NCI-H2081 treated with DMSO at 0.1 percent for 48 hours (cell line): ENCODE data around the gene HSD3B2.

ENCODE experiments used
- DNase-seq: peaks from one replicate; lab custom pipeline; 2025; lab: John Stamatoyannopoulos, UW

Gene HSD3B2

DNA sequence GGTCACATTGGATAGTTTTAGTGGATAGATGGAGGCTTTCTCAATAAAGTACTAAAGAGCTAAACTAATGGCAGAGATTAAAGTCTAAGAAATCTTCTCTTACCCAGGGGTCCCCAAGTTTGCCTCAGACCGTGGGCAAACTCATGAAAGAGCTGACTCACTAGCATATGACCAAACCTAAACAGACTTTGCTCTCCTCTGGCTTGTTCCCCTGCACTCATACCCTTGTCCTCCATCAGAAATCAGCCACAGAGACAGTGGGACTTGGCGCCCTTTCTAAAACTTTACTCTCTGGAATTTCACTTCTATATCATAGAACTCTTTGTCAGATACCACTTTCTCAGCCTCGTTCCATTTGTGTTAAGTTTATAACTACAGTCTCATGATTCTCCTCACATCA is 17.0 kb upstream of the HSD3B2 start:
- DNase-seq, result no peak

DNA sequence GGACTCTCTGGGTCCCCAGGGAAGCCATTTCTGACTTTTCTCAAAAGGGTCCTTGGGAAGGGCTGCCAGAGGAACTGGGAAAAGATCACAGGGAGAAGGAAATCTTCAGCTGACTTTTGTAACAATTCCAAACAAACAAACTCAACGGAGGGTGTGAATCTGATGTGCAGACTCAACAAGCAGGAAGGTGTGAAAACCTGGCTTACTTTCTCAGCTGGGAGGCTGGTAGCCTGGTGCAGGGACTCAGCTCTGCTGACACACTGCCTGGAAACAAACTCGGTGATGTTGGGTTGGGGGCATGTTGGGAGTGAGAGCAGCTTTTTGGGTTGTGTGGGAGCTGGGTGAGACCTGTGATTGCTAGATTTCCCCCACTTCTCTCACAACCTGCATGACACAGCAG is 10.2 kb upstream of the HSD3B2 start:
- no peak for DNase-seq

DNA sequence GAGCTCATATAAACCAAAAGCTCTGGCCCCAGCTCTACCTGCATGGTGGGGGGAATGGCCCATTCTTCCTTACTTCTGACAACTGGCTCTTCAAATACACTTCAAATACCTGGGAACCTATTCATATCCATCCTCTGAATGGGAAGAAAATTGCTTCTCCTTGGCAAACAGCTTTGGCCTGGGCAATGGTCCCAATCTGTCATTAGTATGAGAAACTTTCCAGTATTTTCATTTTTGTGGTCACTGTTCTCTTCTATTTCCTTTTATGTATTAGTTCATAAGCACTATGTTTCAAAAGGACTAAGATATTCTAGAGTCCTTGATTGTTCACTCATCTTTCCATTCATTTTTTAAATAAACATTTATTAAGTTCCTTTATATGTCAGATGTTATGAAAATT is 5.2 kb upstream of the HSD3B2 start:
- no peak for DNase-seq

DNA sequence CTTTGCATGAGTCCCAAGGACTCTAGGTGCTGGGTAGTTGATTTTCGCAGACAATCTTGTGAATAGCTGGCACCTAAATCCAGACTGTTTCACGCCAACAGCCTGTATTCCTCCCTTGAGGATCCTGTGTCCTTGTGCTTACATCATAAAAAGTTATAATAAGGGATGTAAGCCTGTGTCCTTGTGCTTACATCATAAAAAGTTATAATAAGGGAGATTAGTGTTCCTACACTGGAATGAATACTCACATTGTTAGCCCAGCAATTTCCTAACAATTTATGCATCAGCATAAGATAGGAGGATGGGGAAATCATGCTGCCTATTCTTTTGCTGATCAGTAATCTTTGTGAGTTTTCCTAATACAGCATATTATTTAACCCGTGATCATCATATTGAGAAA is 4.0 kb upstream of the HSD3B2 start:
- DNase-seq, result no peak

DNA sequence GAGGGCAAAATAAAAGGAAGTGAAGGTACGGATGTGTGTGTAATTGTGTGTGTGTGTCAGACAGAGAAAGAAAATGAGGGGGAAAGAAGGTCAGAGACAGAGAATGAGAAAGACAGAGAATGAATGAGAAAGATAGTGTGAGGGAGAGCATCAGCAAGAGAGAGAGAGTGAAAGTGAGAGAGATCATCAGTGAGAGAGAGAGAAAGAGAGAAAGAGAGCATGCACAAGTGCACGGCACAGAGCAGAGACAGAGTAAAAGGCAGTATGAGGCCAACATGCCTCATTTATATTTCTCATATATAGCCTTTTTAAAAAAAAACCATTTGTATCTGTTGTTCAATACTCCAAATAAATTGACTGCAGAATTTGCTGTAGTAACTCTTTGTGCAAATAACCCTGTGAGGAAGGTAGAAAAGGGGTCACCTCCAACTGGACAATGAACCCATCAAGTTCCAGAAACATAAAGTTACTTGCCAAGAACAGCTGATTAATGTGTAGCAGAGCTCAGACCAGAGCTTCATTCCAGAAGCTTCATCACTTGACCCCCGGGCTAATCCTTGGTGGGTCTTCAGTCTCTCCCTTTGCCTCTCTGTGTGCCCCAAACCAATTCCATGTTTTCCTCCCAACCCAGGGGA is 1.2 kb downstream of the HSD3B2 start:
- no peak for DNase-seq

DNA sequence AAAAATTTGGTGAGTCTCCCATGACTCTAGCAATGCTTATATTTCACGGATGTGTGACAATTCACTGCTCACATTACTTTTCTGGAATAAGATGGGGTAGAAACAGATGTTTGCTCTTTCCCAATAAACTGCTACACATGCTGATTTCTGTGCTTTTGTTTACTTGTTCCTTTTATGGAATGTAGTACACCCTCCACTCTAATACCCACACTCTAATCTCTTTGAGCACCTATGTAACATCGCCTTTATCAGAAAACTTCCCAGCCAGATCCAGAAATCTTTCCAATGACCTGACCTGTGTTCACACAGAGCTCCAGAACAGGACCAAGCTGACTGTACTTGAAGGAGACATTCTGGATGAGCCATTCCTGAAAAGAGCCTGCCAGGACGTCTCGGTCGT is 4.2 kb downstream of the HSD3B2 start:
- DNase-seq, result no peak

DNA sequence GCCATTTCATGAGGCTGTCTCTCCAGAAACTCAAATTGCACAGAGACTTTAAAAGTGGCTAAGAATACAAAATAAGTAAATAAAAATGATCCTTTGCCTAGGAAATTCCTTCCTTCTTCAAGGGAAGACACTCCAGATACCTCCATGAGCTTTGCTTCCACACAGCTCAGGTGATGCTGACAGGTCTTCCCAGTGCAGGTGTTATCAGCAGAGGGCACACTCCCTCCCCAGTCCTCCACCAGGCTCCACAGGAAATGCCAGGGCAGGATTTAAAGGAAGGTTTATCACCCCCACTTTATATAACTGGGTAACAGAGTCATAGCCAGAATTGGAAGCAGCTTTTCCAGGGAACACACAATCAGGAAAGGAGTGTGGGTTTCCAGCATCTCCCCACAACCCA is 5.7 kb downstream of the HSD3B2 start:
- no peak for DNase-seq

DNA sequence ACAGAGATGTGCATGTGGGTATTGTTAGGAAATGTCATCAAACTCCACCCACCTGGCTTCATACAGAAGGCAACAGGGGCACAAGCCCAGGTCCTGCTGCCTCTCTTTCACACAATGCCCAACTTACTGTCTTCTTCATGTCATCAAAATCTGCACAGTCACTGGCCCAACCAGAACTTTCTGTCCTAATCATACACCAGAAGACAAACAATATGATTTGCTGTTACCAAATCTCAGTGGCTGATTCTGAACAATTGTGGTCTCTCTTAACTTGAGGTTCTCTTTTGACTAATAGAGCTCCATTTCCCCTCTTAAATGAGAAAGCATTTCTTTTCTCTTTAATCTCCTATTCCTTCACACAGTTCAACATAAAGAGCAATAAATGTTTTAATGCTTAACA is 7.7 kb downstream of the HSD3B2 start:
- no peak for DNase-seq

DNA sequence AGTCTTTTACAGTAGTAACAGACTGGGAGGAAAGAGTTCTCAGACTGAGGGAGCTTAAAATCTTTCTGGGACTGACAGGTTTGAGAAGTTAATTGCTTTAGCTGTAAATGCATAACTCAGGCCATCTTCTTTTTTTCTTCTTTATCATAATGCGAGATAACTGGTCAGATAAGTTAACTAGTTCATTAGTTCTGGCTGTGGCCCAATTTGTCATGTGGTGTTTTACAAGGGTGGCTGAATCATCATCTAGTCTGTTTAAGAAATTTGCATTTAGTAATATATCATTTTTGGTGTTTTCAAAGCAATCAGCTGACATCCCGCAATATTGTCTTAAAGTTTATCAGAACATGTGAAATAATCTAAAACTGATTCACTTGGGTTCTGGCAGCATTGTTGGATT is 14.0 kb downstream of the HSD3B2 start:
- no peak for DNase-seq

DNA sequence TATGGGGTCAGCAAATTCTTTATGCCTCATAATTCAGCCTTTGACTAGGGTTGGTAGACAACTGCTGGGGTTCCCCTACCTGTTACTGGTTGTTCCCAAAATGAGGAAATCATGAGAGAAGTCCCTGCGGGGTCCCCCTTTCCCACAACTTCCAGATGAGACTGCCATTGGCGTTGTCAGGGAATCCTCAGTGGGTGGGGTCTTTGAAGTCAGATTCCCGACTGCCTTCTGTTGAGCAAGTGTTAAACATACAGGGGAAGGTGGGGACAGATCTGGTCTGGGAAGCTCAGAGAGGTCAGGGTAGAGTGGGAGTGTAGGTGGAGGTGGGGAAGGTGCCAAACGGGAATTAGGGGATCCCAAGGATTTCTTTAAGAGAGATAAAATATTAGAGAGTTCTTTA is 14.7 kb downstream of the HSD3B2 start:
- no peak for DNase-seq

DNA sequence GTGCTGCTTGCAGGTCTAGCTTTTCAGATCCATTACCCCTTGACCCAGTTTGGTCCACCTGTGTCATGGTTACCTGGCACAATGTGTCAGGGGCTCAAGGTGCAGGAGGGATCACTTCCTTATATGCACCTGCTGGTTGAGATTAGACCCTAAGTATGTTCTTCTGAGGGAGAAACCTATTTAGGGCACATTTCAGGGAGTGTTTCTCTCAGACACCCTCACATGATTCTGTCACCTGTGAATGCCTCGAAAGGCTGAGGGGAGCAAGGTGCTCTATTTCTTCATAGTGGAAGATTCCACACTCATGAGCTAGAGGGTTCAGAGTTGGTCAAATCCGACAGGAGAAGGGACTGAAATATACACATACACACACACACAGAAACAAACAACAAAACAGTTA is 15.5 kb downstream of the HSD3B2 start:
- DNase-seq, result no peak

DNA sequence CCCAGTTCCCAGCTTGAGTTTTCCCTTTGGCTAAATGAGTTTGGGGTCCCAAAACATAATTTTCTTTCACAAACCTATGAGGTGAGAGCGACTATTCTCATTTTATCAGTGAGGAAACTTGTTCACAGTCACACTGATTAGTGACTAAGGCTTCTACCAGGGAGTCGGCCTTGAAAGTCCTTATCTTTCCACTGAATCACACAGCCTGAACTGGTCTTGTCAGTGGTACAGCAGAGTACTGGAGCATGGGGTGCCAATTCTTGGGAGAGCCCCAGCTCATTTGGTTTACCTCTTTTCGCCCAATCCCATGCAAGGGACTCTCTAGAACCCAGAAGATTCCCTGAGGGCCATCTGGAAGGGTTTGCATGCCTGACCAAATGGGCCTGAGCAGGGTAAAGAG is 16.9 kb downstream of the HSD3B2 start:
- no peak for DNase-seq

DNA sequence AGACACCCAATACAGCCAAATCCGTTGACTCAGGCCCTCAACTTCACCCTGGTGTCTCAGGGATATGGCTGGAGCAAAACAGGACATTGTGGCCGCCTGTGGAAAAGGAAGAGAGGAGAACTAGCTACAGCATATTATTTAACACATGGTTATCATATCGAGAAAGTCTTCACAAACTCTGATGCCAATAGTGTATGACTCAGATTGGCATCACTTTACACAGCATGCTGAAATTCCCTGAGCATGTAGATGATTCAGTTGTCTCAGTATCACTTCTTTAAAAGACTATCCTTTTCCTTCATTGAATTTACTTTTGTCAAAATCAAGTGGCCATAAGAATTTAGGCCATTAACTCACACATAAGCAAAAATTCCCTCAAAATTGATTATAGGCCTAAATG is 20.1 kb downstream of the HSD3B2 start:
- no peak for DNase-seq

DNA sequence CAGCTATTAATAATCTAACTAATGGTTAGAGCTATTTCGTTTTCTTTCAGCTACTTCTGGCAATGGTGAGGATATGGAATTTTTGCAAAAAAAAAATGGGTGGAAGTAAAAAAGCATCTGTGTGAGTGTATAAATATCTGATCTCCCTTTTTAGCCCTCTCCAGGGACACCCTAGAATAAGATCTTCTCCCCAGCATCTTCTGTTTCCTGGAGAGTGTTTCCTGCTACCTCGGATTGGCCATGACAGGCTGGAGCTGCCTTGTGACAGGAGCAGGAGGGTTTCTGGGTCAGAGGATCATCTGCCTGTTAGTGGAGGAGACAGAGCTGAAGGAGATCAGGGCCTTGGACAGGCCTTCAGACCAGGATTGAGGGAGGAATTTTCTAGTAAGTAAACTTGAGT is 23.8 kb downstream of the HSD3B2 start:
- DNase-seq, result no peak

DNA sequence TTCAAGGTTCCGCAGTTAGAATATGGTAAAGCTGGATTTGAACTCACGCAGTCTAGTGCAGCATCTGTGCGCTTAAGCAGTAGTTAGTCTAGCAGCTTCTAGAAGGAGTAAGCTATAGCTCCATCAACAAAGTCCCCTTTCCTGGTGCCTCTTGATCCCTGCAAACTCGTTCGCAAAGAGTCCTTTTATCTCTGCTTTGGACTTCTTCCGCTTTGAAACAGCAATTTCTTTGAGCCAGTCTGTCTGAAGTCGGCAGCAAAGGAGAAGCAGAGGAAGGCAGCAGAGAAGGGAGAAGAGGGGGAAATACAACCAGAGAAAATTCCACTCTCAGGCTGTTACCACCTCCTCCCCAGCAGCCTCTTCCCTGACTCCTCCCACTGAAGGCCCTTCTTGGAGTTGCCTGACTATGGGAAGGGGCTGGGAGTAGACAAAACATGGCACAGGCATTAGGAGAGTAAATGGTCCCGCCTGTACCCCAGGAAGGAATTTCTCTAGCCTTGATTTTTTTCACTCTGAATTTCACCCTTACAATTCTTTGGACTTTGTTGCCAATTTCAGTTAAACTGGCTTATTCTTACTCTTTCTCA is 25.9 kb downstream of the HSD3B2 start:
- no peak for DNase-seq

DNA sequence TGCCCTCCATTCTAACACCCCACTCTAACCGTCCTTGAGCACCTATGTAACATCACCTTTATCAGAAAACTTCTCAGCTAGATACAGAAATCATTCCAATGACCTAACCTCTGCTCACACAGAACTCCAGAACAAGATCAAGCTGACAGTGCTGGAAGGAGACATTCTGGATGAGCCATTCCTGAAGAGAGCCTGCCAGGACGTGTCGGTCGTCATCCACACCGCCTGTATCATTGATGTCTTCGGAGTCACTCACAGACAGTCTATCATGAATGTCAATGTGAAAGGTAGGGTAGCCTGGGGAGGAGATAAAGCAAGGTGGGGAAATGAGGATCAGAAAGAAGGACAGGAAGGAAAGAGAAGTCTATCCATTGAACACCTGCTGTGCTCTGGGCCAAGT is 27.8 kb downstream of the HSD3B2 start:
- no peak for DNase-seq

DNA sequence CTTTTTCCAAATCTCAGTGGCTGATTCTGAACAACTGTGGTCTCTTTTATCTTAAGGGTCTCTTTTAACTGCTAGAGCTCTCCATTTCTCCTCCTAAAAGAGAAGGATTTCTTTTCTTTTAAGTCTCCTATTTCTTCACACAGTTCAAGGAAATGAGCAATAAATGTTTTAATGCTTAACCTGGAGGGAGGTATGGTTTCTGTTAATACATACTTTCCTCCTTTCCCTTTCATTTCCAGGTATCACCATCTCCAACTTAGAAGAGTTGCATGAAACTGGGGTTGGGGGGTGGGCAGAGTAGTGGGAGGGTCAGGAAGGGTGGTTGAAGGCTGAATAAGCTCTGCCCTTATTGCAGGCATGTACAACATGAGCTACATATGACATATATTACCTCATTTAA is 31.4 kb downstream of the HSD3B2 start:
- DNase-seq, result no peak

DNA sequence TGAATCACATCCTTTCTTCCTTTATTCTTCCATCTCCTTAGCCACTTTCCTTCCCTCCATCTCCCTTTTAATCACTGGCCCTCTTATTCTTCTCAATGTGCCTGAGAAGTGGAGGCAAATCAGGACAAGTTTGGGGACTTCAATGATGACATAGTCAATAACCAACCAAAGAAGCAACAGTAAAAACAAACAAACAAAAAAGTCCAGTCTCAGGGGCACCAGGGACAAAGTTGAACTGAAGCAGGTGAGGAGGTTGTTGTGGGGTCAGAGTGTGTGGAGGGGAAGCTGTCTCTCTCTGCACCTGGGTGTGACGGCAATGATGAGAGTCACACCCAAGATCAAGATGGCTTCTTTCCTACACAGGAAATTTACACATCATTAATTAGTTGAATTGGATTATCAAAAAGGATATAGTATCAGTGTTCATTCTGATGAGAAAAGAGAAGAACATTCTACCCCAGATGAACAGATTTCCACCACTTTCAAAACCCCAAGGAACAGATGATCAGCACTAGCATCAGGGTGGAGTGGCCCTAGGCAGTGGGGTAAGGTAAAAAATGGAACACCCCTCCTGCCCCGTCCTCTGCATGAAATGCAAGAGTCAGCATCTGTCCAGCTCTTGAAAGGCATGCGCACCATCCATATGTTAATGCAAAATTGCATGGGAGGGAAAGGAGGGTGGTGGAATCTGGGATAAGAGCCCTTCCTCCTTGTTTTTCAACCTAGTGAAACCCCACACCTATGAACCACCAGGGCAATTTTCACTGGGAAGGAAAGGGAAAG is 32.6 kb downstream of the HSD3B2 start:
- no peak for DNase-seq

DNA sequence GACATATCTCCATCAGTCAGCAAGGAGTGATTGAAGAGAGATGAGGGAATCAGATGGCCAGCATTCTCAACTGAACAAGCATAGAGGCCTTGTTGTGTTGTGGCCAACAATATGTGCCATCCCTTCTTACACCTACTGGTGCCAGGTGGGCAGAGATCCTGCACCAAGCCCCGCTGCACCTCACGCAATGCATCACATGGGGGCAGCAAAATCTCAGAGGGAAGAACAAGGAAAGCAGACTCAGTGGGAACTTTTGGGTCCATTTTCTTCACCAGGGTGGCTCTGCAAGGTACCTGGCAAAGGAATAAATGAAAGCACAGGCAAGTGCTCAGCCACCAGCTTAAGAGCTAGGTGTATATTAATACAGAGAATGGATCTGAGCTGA is 33.2 kb downstream of the HSD3B2 start:
- DNase-seq, result no peak

DNA sequence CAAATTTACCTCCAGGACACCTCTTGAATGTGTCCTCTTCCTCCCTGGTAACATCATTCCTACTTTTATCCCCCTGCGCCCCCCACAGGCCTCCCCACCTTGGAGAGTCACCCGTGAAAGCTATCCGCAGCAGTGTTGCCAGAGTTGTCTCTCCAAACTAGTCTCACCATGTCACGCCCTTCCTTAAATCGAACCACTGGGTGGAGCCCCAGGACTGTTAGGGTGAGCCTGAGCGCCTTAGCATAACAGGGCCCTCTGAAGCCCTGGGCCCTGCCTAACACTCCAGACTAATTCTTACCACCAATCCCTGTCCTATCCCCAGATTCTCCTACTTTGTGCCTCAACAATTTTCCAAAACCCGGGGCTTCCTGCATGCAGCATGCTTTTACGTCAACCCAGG is 35.0 kb downstream of the HSD3B2 start:
- DNase-seq, result no peak

DNA sequence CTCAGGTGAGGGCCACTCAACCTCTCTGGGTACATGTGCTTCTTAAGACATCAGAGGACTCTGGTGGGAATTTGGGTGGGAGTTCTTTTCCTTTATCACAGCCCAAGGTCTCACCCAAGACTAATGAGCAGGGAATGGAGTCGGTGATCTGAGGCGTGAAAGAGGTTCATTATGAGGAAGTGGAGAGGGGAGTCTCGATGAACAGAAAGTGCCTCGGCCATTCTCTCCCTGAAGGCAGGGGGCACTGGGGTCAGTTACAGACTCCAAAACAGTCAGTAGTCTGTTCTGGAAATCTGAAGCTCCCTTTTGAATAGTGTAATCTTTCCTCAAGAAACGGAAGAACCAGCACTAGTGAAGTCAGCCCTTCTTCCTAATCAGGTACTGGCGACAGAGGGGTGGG is 36.2 kb downstream of the HSD3B2 start:
- no peak for DNase-seq

DNA sequence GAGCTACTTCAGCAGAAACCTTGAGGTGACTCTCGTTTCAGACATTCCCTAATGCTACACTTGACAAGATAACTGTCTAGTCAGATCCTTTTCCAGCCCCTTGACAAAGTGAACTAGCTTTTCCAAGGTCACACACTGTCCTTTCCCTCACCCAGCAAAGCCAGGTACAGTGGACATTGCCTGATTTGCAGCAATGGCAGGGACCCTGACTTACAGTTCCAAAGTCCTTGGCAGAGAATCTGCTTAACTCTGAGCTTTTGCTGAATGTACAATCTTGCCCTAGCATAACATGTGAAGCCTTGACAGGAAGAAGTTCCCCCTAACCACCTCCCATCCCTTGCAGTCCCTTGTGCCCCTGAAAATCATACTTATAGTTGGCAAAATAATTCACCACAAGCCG is 37.1 kb downstream of the HSD3B2 start:
- DNase-seq, result no peak

DNA sequence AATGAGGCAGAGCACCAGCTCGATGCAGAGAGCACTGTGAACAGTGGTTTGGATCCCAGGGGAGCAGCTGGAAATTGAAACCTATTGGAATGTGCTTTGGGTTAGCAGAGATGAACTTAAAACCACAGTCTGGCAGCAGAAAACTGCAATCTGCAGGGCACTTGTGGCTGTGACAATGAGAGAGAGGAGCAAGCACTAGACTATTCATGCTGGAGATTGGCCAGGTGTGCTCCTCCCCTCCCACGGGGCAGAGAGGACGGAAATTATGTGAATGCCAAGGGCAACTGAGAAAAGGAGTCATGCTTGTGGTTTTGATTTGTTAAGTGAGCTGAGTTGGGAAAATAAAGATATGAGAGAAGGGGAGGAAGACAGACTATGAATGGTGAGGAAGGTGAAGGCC is 38.1 kb downstream of the HSD3B2 start:
- no peak for DNase-seq

DNA sequence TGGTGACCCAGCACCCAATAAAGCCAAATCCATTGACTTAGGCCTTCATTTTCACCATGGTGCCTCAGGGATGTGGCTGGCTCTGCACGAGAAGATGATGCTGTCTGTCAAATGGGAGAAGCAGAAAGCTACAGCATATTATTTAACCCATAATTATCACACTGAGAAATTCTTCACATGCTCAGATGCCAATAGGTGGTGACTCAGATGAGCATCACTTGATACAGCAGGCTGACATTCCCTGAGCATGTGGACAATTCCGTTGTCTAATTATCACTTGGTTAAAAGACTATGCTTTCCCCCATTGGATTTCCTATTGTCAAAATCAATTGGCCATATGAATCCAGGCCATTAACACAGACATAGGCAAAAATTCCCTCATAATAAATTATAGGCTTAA is 48.0 kb downstream of the HSD3B2 start:
- DNase-seq, result no peak
